ENCODE results near the gene MAGI2.

The MAGI2 gene

DNA sequence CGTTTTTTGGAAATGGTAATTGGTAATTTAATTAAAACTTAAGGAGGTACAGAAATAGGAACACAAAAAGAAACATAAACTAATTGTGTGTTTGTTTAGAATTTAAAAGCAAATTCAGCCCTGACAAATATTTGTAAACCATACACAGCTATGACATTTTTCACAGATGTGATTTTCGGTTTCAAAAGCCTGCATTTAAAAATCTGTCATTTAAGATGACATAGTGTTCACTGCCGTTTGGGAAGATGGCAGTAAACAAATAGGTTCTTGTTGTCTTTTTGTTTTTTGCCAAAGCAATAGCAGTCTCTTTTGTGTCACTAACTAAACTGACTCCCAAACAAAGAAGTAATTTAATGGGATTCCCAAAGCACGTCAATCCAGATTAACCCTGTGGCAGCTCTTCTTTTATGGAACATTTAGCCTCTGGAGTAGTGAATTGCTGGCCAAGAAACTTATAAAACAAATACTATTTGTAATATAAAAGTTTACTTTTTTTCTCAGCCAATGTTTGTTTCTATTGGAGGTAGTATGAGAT, 957.3 kb downstream of the MAGI2 start:
- in situ Hi-C loops (cut with MboI; ENCODE audit: low sequenced_read_pairs, unreplicated experiment) = no loop called here
- TF ChIP-seq, protein P1, sequence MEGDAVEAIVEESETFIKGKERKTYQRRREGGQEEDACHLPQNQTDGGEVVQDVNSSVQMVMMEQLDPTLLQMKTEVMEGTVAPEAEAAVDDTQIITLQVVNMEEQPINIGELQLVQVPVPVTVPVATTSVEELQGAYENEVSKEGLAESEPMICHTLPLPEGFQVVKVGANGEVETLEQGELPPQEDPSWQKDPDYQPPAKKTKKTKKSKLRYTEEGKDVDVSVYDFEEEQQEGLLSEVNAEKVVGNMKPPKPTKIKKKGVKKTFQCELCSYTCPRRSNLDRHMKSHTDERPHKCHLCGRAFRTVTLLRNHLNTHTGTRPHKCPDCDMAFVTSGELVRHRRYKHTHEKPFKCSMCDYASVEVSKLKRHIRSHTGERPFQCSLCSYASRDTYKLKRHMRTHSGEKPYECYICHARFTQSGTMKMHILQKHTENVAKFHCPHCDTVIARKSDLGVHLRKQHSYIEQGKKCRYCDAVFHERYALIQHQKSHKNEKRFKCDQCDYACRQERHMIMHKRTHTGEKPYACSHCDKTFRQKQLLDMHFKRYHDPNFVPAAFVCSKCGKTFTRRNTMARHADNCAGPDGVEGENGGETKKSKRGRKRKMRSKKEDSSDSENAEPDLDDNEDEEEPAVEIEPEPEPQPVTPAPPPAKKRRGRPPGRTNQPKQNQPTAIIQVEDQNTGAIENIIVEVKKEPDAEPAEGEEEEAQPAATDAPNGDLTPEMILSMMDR (IDR thresholded peaks at IDR 0.05; ENCODE audit: borderline replicate concordance, control extremely low read depth, extremely low read depth, insufficient read depth, missing control alignments) = no peak
- no peak for DNase-seq (ENCODE audit: low spot score)

DNA sequence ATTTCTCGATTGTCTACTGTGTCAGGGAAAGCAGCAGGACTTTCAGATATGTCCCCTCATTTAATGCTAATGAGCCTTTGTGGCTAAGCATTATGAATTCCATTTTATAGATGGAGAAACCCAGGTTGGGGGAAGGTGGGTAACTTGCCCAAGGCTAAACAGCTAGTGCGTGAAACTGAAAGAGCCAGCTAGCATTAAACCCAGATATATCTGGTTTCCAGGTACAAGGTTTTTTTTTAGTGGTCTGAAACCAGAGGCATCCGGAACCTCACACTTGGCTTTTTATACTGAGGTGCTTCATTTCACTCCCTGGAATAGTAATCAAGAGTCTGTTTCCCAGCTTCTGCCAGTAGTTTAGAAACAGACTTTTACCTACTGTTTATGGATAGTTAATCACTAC, 960.1 kb downstream of the MAGI2 start:
- DNase-seq (ENCODE audit: low spot score) = no peak
- TF ChIP-seq, protein P1 (IDR thresholded peaks at IDR 0.05; ENCODE audit: borderline replicate concordance, control extremely low read depth, extremely low read depth, insufficient read depth, missing control alignments) = no peak
- in situ Hi-C loops (cut with MboI; ENCODE audit: low sequenced_read_pairs, unreplicated experiment) = no loop called here

DNA sequence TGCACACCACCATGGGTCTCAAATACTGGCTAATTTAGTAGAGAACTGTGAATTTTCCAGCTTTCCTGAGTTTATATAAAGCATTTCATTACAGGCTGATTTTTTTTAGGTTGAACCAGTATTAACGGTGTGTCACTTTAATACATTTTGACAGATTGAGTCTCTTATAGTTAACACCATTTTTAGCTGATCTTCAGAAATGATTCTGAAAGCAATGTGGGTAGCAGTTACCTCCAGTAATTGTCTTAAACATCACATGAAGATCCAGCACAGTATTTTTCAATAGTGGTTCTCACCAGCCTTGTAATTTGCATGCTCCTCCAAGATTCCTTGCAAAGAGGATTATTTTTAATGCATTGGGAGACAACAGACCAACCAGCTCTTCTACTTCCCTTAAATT, 961.3 kb downstream of the MAGI2 start:
- TF ChIP-seq, protein P1 (IDR thresholded peaks at IDR 0.05; ENCODE audit: borderline replicate concordance, control extremely low read depth, extremely low read depth, insufficient read depth, missing control alignments) = no peak
- DNase-seq (ENCODE audit: low spot score) = no peak

DNA sequence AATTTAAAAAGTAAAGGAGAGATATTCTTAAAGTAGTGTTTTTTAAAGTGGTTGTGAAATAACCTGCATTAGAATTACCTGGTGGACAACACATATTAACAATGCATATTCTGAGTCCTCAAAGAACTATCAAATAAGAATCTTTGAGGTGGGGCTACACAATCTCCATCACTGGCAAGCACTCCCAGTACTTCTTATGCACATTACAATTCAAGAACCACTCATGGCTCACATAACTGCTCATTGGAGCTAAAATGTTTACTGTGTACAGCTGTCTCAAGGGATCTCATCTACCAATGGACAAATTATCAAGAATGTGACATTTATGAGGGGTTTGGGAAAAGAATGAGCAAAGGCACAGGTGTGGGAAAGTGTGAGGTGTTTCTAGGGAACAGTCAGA, 962.9 kb downstream of the MAGI2 start:
- TF ChIP-seq, protein P1 (IDR thresholded peaks at IDR 0.05; ENCODE audit: borderline replicate concordance, control extremely low read depth, extremely low read depth, insufficient read depth, missing control alignments) = no peak
- DNase-seq (ENCODE audit: low spot score) = no peak
- in situ Hi-C loops (cut with MboI; ENCODE audit: low sequenced_read_pairs, unreplicated experiment) = no loop called here

More for the DNA sequence above, 961.3 kb downstream of the MAGI2 start:
- in situ Hi-C loops (cut with MboI; ENCODE audit: low sequenced_read_pairs, unreplicated experiment) = no loop called here

DNA sequence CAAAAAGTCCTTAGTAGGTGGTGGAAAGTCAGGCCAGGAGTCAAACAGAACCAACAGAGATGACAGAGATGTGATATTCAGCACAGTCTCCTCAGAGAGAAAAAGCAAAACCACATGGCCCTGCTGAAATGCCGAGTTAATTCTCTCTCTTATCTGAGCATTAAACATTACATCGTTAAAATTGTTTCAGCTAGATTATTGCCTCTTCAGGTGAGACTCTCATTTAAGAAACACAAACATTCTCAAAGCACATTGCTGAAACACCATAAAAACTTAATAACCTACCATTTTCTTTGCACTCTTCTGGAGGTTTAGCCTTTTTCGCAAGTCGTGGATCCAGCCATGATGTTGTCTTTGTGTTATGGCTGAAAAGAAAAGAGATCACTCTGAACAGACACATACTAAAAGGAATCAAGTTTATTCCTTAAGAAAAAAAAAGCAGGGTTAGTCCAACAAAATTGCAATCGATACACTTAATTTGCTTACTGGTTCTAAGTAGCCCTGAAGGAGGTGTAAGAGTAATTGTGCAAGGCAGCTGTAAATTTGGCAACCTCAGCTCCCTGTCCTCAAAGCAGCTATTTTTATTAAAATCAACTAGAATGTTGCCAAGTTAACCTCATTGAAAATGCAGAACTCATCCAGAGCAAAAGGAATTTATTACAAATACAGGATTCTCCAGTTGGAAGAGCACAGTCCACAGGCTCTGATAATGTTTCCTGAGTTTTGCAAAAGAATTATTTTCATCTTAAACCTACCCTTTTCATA, 963.8 kb downstream of the MAGI2 start:
- in situ Hi-C loops (cut with MboI; ENCODE audit: low sequenced_read_pairs, unreplicated experiment) = no loop called here
- TF ChIP-seq, protein P1 (IDR thresholded peaks at IDR 0.05; ENCODE audit: borderline replicate concordance, control extremely low read depth, extremely low read depth, insufficient read depth, missing control alignments) = no peak
- no peak for DNase-seq (ENCODE audit: low spot score)

DNA sequence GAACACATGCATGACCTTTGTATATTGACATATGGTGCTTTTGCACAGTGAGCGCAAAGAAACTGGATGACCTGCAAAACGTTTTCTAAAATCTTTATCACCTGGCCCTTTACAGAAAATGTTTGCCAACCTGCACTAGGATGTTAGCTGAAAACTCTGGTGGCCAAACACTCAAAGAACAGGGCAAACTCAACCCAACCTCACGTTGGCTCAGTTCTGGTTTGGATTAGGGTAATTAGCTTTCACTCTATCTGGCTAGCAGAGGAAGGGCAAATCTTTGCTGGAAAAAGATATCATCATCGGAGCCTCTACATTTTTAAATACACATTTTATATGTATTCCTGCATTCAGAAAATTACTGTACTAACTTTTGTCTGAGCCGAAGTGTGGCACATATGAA, 966.0 kb downstream of the MAGI2 start:
- in situ Hi-C loops (cut with MboI; ENCODE audit: low sequenced_read_pairs, unreplicated experiment) = no loop called here
- TF ChIP-seq, protein P1 (IDR thresholded peaks at IDR 0.05; ENCODE audit: borderline replicate concordance, control extremely low read depth, extremely low read depth, insufficient read depth, missing control alignments) = no peak
- DNase-seq (ENCODE audit: low spot score) = no peak

All from GM13976 (cell line).